K562 (cell line): ENCODE results near the gene SAMD4A.

Source experiments
- SMAD4 ChIP-seq: fragments of 250-450 bp; sonication (Bioruptor Pico); conservative IDR thresholded peaks from 2 replicates; pipeline ENCODE4 v1.8.0; 2021; ENCODE audit warnings: inconsistent platforms, mild to moderate bottlenecking, moderate library complexity
- SREBF1 ChIP-seq: fragments of 150-350 bp; IDR thresholded peaks from 2 replicates; pipeline ENCODE4 v1.6.1; 2014; ENCODE audit warnings: antibody characterized with exemption, low read depth, low read length, borderline replicate concordance
- ZBTB17 ChIP-seq: fragments of 450-650 bp; formaldehyde crosslinking; IDR thresholded peaks from 2 replicates; pipeline ENCODE4 v1.4.0; 2020; ENCODE audit warnings: mild to moderate bottlenecking
- TF ChIP-seq, protein P1 (sequence below): fragments of 450-650 bp; IDR thresholded peaks from 2 replicates; pipeline ENCODE4 v1.6.1; 2016; ENCODE audit warnings: mild to moderate bottlenecking, moderate library complexity
- TF ChIP-seq, protein P2 (sequence below), 2 experiments: fragments of 450-650 bp in 1 of 2; sonication (generic) in 1 of 2; formaldehyde crosslinking in 1 of 2; IDR thresholded peaks in 1 of 2; conservative IDR thresholded peaks in 1 of 2; 2 replicates each; pipeline versions ENCODE4 v1.6.1 to v1.8.1; 2016 to 2023; ENCODE audit warnings: mild to moderate bottlenecking in 2 of 2, moderate library complexity in 2 of 2, inconsistent platforms in 1 of 2, missing genetic modification reagents in 1 of 2
- TF ChIP-seq, protein P3 (sequence below), 2 experiments: fragments of 450-650 bp in 1 of 2; IDR thresholded peaks; 2 replicates each; pipeline ENCODE4 v1.6.1; 2011 to 2017; ENCODE audit warnings: low read depth in 2 of 2, antibody characterized with exemption in 1 of 2, borderline replicate concordance in 1 of 2, low read length in 1 of 2, mild to moderate bottlenecking in 1 of 2, mixed read lengths in 1 of 2; ENCODE audit not compliant: control insufficient read depth in 1 of 2
- TF ChIP-seq, protein P4 (sequence below): fragments of 450-650 bp; IDR thresholded peaks from 2 replicates; pipeline ENCODE4 v1.6.1; 2016; ENCODE audit warnings: antibody characterized with exemption
- TF ChIP-seq, protein P5 (sequence below), 3 experiments: IDR thresholded peaks in 2 of 3; conservative IDR thresholded peaks in 1 of 3; 2 replicates each; pipeline ENCODE4 v1.5.1; 2011 to 2012; ENCODE audit warnings: low read length in 3 of 3, mild to moderate bottlenecking in 3 of 3, control low read depth in 2 of 3, improper control_type of control experiment in 1 of 3, inconsistent platforms in 1 of 3, low read depth in 1 of 3, mixed read lengths in 1 of 3, moderate library complexity in 1 of 3; ENCODE audit not compliant: insufficient read depth in 2 of 3

DNA sequence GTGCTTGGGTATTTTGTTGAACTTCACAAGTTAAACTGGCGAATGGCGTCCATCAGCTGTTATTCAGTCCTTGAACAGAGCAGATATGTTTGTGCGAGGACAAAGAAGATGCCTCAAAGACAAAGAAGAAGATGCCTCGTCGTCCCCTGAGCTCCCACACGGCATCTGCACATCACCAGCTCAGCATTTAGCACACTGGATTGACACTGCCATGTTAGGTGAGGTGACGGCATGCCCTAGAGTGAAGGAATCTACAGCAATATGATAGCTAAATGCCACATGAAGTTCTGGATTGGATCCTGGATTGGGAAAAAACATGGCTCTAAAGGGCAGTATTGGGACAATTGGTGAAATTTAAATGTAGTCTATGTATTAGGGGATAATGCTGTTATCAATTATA, 15.4 kb downstream of the SAMD4A start:
- TF ChIP-seq, protein P1, sequence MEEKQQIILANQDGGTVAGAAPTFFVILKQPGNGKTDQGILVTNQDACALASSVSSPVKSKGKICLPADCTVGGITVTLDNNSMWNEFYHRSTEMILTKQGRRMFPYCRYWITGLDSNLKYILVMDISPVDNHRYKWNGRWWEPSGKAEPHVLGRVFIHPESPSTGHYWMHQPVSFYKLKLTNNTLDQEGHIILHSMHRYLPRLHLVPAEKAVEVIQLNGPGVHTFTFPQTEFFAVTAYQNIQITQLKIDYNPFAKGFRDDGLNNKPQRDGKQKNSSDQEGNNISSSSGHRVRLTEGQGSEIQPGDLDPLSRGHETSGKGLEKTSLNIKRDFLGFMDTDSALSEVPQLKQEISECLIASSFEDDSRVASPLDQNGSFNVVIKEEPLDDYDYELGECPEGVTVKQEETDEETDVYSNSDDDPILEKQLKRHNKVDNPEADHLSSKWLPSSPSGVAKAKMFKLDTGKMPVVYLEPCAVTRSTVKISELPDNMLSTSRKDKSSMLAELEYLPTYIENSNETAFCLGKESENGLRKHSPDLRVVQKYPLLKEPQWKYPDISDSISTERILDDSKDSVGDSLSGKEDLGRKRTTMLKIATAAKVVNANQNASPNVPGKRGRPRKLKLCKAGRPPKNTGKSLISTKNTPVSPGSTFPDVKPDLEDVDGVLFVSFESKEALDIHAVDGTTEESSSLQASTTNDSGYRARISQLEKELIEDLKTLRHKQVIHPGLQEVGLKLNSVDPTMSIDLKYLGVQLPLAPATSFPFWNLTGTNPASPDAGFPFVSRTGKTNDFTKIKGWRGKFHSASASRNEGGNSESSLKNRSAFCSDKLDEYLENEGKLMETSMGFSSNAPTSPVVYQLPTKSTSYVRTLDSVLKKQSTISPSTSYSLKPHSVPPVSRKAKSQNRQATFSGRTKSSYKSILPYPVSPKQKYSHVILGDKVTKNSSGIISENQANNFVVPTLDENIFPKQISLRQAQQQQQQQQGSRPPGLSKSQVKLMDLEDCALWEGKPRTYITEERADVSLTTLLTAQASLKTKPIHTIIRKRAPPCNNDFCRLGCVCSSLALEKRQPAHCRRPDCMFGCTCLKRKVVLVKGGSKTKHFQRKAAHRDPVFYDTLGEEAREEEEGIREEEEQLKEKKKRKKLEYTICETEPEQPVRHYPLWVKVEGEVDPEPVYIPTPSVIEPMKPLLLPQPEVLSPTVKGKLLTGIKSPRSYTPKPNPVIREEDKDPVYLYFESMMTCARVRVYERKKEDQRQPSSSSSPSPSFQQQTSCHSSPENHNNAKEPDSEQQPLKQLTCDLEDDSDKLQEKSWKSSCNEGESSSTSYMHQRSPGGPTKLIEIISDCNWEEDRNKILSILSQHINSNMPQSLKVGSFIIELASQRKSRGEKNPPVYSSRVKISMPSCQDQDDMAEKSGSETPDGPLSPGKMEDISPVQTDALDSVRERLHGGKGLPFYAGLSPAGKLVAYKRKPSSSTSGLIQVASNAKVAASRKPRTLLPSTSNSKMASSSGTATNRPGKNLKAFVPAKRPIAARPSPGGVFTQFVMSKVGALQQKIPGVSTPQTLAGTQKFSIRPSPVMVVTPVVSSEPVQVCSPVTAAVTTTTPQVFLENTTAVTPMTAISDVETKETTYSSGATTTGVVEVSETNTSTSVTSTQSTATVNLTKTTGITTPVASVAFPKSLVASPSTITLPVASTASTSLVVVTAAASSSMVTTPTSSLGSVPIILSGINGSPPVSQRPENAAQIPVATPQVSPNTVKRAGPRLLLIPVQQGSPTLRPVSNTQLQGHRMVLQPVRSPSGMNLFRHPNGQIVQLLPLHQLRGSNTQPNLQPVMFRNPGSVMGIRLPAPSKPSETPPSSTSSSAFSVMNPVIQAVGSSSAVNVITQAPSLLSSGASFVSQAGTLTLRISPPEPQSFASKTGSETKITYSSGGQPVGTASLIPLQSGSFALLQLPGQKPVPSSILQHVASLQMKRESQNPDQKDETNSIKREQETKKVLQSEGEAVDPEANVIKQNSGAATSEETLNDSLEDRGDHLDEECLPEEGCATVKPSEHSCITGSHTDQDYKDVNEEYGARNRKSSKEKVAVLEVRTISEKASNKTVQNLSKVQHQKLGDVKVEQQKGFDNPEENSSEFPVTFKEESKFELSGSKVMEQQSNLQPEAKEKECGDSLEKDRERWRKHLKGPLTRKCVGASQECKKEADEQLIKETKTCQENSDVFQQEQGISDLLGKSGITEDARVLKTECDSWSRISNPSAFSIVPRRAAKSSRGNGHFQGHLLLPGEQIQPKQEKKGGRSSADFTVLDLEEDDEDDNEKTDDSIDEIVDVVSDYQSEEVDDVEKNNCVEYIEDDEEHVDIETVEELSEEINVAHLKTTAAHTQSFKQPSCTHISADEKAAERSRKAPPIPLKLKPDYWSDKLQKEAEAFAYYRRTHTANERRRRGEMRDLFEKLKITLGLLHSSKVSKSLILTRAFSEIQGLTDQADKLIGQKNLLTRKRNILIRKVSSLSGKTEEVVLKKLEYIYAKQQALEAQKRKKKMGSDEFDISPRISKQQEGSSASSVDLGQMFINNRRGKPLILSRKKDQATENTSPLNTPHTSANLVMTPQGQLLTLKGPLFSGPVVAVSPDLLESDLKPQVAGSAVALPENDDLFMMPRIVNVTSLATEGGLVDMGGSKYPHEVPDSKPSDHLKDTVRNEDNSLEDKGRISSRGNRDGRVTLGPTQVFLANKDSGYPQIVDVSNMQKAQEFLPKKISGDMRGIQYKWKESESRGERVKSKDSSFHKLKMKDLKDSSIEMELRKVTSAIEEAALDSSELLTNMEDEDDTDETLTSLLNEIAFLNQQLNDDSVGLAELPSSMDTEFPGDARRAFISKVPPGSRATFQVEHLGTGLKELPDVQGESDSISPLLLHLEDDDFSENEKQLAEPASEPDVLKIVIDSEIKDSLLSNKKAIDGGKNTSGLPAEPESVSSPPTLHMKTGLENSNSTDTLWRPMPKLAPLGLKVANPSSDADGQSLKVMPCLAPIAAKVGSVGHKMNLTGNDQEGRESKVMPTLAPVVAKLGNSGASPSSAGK, result no peak
- TF ChIP-seq, protein P2, sequence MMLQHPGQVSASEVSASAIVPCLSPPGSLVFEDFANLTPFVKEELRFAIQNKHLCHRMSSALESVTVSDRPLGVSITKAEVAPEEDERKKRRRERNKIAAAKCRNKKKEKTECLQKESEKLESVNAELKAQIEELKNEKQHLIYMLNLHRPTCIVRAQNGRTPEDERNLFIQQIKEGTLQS (IDR thresholded peaks at IDR 0.05), result no peak
- TF ChIP-seq, protein P2 (CRISPR knock-in tag; conservative IDR thresholded peaks at IDR 0.05), result no peak
- TF ChIP-seq SMAD4 (CRISPR knock-in tag) (no peak), ZBTB17 (CRISPR knock-in tag) (no peak), SREBF1 (no peak)
- TF ChIP-seq, protein P3, sequence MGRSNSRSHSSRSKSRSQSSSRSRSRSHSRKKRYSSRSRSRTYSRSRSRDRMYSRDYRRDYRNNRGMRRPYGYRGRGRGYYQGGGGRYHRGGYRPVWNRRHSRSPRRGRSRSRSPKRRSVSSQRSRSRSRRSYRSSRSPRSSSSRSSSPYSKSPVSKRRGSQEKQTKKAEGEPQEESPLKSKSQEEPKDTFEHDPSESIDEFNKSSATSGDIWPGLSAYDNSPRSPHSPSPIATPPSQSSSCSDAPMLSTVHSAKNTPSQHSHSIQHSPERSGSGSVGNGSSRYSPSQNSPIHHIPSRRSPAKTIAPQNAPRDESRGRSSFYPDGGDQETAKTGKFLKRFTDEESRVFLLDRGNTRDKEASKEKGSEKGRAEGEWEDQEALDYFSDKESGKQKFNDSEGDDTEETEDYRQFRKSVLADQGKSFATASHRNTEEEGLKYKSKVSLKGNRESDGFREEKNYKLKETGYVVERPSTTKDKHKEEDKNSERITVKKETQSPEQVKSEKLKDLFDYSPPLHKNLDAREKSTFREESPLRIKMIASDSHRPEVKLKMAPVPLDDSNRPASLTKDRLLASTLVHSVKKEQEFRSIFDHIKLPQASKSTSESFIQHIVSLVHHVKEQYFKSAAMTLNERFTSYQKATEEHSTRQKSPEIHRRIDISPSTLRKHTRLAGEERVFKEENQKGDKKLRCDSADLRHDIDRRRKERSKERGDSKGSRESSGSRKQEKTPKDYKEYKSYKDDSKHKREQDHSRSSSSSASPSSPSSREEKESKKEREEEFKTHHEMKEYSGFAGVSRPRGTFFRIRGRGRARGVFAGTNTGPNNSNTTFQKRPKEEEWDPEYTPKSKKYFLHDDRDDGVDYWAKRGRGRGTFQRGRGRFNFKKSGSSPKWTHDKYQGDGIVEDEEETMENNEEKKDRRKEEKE (IDR thresholded peaks at IDR 0.05; ENCODE audit: borderline replicate concordance in 1 of 2, control insufficient read depth in 1 of 2, low read depth in 2 of 2, low read length in 1 of 2), result no peak
- TF ChIP-seq, protein P4, sequence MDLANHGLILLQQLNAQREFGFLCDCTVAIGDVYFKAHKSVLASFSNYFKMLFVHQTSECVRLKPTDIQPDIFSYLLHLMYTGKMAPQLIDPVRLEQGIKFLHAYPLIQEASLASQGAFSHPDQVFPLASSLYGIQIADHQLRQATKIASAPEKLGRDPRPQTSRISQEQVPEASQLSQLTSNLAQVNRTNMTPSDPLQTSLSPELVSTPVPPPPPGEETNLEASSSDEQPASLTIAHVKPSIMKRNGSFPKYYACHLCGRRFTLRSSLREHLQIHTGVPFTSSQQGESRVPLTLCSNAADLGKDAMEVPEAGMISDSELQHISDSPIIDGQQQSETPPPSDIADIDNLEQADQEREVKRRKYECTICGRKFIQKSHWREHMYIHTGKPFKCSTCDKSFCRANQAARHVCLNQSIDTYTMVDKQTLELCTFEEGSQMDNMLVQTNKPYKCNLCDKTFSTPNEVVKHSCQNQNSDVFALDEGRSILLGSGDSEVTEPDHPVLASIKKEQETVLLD, result no peak
- TF ChIP-seq, protein P5, sequence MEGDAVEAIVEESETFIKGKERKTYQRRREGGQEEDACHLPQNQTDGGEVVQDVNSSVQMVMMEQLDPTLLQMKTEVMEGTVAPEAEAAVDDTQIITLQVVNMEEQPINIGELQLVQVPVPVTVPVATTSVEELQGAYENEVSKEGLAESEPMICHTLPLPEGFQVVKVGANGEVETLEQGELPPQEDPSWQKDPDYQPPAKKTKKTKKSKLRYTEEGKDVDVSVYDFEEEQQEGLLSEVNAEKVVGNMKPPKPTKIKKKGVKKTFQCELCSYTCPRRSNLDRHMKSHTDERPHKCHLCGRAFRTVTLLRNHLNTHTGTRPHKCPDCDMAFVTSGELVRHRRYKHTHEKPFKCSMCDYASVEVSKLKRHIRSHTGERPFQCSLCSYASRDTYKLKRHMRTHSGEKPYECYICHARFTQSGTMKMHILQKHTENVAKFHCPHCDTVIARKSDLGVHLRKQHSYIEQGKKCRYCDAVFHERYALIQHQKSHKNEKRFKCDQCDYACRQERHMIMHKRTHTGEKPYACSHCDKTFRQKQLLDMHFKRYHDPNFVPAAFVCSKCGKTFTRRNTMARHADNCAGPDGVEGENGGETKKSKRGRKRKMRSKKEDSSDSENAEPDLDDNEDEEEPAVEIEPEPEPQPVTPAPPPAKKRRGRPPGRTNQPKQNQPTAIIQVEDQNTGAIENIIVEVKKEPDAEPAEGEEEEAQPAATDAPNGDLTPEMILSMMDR (IDR thresholded peaks at IDR 0.05 in 2 of 3, conservative IDR thresholded peaks at IDR 0.05 in 1 of 3; ENCODE audit: insufficient read depth in 2 of 3, low read depth in 1 of 3, low read length in 3 of 3), result no peak
